Activated B cell treated with CpG ODN at 0.5 μM for 24 hours (primary cell): ENCODE data around the gene PARP1. TPM values are rescaled to one million over a fixed set of nuclear protein-coding genes. Genes with fewer than 3 reads are reported as not detected.
A peak's percentile ranks its signal among the peaks of the same experiment; 100 is the strongest.

Experiments
- ATAC-seq: fragments of 200-7000 bp; cut with Tn5 transposase; one replicate; pipeline ENCODE4 v1.10.0; 2021; ENCODE audit warnings: low read depth, mild to moderate bottlenecking, moderate library complexity
- CTCF ChIA-PET: fragments of 350-600 bp; sonication (Branson Sonifier 250); formaldehyde crosslinking; loops from one replicate; lab custom pipeline; 2021; ENCODE audit warnings: antibody characterized with exemption; lab: Charles Lee
- POLR2A ChIA-PET: fragments of 350-600 bp; sonication (Branson Sonifier 250); formaldehyde crosslinking; loops from one replicate; lab custom pipeline; 2021; ENCODE audit warnings: antibody characterized with exemption; lab: Charles Lee
- DNase-seq: peaks from one replicate; pipeline ENCODE4 v3.0.0; 2022
- H3K27ac Mint-ChIP-seq: one replicate; pipeline ENCODE4 v1.8.0; 2020; ENCODE audit warnings: mixed read lengths
- H3K27me3 Mint-ChIP-seq: one replicate; pipeline ENCODE4 v1.8.0; 2021; ENCODE audit warnings: mixed read lengths
- H3K36me3 Mint-ChIP-seq: one replicate; pipeline ENCODE4 v1.8.0; 2021; ENCODE audit warnings: low read depth, mixed read lengths
- H3K4me1 Mint-ChIP-seq: one replicate; pipeline ENCODE4 v1.8.0; 2021; ENCODE audit warnings: mixed read lengths
- H3K4me3 Mint-ChIP-seq: one replicate; pipeline ENCODE4 v1.8.0; 2020; ENCODE audit warnings: mild to moderate bottlenecking, mixed read lengths
- H3K9me3 Mint-ChIP-seq: one replicate; pipeline ENCODE4 v1.8.0; 2020; ENCODE audit warnings: mixed read lengths
- intact Hi-C: fragments of 100-400 bp; cut with micrococcal nuclease; formaldehyde crosslinking; loops from one replicate; pipeline ENCODE4 v1.15.1; 2024
- total RNA-seq: library from RNA; stranded (reverse); gene quantifications from 2 replicates; pipeline ENCODE4 v1.2.3, GENCODE V29; 2022
- TF ChIP-seq, protein P1 (sequence below): fragments of 200-600 bp; IDR thresholded peaks from one replicate; pipeline ENCODE4 v1.8.0; 2022; ENCODE audit warnings: antibody characterized with exemption, mild to moderate bottlenecking

The PARP1 gene
- total RNA-seq, 1 donor from 2014 or later = 260 TPM

DNA sequence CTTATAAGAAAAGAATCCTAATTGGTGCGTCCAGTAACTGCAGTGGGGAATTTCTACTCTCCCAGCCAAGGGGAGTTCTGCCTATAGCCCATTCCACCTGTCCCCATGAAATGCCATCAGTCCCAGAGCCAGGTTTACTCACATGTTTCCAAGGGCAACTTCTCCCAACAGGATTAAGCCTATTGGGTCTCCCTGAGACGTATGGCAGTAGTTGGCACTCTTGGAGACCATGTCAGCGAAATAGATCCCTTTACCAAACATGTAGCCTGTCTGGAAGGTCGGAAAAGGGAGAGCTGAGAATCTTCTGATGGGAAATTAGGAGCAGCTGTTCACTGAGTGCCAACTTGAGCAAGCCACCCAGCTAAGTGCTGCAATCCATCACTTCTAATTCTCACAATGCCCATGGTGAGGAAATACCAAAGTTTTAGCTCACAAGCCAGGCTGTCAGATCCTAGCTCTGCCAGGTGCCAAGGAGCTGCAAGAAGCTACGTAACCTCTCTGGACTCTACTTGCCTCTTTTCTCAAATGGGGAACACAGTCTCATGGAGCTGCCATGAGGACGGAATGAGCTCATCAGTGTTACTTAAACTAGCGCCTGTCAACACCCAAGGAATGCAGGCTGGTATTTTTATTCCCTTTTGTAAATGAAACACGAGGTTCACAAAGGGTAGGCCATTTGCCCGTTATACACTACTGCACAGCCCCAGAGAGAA, 43.9 kb downstream of the PARP1 start:
- Mint-ChIP-seq H3K9me3 (no peaks in the 10 kb centered on the region), H3K4me3 (no peak overlapping the region), H3K27me3 (no peaks in the 10 kb centered on the region), H3K36me3 (peaks cover 98% of the 10 kb centered on the region), H3K4me1 (peaks cover 35% of the 10 kb centered on the region), H3K27ac (peak overlapping the region; percentile 35)
- TF ChIP-seq, protein P1, sequence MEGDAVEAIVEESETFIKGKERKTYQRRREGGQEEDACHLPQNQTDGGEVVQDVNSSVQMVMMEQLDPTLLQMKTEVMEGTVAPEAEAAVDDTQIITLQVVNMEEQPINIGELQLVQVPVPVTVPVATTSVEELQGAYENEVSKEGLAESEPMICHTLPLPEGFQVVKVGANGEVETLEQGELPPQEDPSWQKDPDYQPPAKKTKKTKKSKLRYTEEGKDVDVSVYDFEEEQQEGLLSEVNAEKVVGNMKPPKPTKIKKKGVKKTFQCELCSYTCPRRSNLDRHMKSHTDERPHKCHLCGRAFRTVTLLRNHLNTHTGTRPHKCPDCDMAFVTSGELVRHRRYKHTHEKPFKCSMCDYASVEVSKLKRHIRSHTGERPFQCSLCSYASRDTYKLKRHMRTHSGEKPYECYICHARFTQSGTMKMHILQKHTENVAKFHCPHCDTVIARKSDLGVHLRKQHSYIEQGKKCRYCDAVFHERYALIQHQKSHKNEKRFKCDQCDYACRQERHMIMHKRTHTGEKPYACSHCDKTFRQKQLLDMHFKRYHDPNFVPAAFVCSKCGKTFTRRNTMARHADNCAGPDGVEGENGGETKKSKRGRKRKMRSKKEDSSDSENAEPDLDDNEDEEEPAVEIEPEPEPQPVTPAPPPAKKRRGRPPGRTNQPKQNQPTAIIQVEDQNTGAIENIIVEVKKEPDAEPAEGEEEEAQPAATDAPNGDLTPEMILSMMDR = no peak
- DNase-seq (no peak), ATAC-seq (no peak)
- POLR2A ChIA-PET = no interaction called here
- CTCF ChIA-PET = no interaction called here
- intact Hi-C loops = no loop called here

DNA sequence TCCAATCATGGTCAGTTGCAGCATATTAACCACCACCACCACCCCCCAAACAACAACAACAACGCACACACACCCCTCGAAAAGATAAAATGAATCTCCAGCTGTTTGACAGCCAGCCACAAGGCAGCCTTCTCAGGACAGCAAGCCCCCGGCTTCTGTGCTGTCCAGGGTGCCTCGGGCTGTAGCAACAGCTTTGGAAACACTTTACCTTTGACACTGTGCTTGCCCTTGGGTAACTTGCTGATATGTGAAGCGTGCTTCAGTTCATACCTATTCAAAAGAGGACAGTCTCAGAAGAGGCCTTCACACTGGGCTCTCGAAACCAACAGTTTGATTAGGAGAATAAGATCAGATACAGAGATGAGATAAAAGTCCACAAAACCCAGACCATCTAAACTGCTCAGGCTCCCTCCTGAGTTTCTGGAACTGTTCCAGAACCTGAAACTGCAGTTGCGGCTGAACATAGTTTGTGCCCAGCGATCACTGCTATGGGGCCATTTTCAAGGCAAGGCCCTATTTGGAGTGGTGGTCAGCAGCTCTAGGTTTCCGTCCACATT, 44.9 kb downstream of the PARP1 start:
- TF ChIP-seq, protein P1 = no peak
- Mint-ChIP-seq H3K9me3 (no peaks in the 10 kb centered on the region), H3K27ac (no peak overlapping the region), H3K4me3 (no peak overlapping the region), H3K4me1 (peaks cover 26% of the 10 kb centered on the region), H3K36me3 (peaks cover 98% of the 10 kb centered on the region), H3K27me3 (no peaks in the 10 kb centered on the region)
- ATAC-seq (no peak), DNase-seq (no peak)
- intact Hi-C loops = no loop called here
- ChIA-PET POLR2A (interaction anchor here (0.8 kb wide), 1 partner anchor 8 kb away, joined by 4 read pairs; no protein-coding TSS in a partner anchor), CTCF (no interaction called here)

GRCh38 chr1:226362361-226362760, 45.5 kb downstream of the PARP1 start:
- ChIA-PET POLR2A (interaction anchor here (0.8 to 1.1 kb wide), 3 partner anchors 9 to 44 kb away, joined by 3 to 4 read pairs (median 4); no protein-coding TSS in a partner anchor), CTCF (no interaction called here)
- no peaks in the 10 kb centered on the region for H3K9me3 Mint-ChIP-seq
- intact Hi-C loops = no loop called here
- TF ChIP-seq, protein P1 = no peak
- H3K27ac Mint-ChIP-seq = peak overlapping the region; percentile 59
- DNase-seq = no peak
- no peak overlapping the region for H3K4me3 Mint-ChIP-seq
- ATAC-seq = no peak
- no peaks in the 10 kb centered on the region for H3K27me3 Mint-ChIP-seq
- peaks cover 98% of the 10 kb centered on the region for H3K36me3 Mint-ChIP-seq
- H3K4me1 Mint-ChIP-seq = peaks cover 24% of the 10 kb centered on the region

GRCh38 chr1:226360106-226360746, 47.7 kb downstream of the PARP1 start:
- Mint-ChIP-seq H3K9me3 (no peaks in the 10 kb centered on the region), H3K4me1 (peaks cover 46% of the 10 kb centered on the region), H3K4me3 (peak overlapping the region; percentile 41), H3K36me3 (peaks cover 92% of the 10 kb centered on the region), H3K27me3 (no peaks in the 10 kb centered on the region), H3K27ac (peak overlapping the region; percentile 66)
- ATAC-seq = peak; percentile 88
- intact Hi-C loops = loop anchor here (1.0 to 2.0 kb wide), 4 partner anchors 9 to 51 kb away; partner anchors contain the start of gene LIN9
- DNase-seq = no peak
- ChIA-PET POLR2A (interaction anchor here (1.1 to 1.4 kb wide), 2 partner anchors 47 to 241 kb away, joined by 3 to 4 read pairs; partner anchors contain the start of gene PARP1), CTCF (no interaction called here)
- TF ChIP-seq, protein P1 = no peak

GRCh38 chr1:226357416-226357815, 50.5 kb downstream of the PARP1 start:
- Mint-ChIP-seq H3K36me3 (peaks cover 65% of the 10 kb centered on the region), H3K9me3 (no peaks in the 10 kb centered on the region), H3K27ac (peak overlapping the region; percentile 43), H3K27me3 (no peaks in the 10 kb centered on the region), H3K4me1 (peaks cover 59% of the 10 kb centered on the region), H3K4me3 (no peak overlapping the region)
- POLR2A ChIA-PET = no interaction called here
- CTCF ChIA-PET = no interaction called here
- no peak for DNase-seq
- intact Hi-C loops = no loop called here
- TF ChIP-seq, protein P1 = no peak
- ATAC-seq = no peak
